NT2/D1 (cell line): Measurements from ENCODE around the gene NAT14.
A peak's percentile ranks its signal among the peaks of the same experiment; 100 is the strongest.

Experiments used
- DNase-seq: peaks from one replicate; pipeline ENCODE4 v3.0.0-alpha.2; 2011; ENCODE audit warnings: low read depth, low spot score
- H3K27me3 ChIP-seq: 2 replicates; pipeline ENCODE4 v1.6.0; 2011; ENCODE audit warnings: mild to moderate bottlenecking; ENCODE audit not compliant: insufficient read length, insufficient read depth
- H3K36me3 ChIP-seq: 2 replicates; pipeline ENCODE4 v1.6.1; 2011; ENCODE audit warnings: mild to moderate bottlenecking, low read length, mixed read lengths; ENCODE audit not compliant: insufficient read depth, insufficient read length
- H3K4me1 ChIP-seq: 2 replicates; pipeline ENCODE4 v1.5.1; 2011; ENCODE audit not compliant: insufficient read depth, insufficient read length
- H3K4me3 ChIP-seq: 2 replicates; pipeline ENCODE4 v1.5.1; 2011; ENCODE audit warnings: low read depth; ENCODE audit not compliant: insufficient read length
- H3K9ac ChIP-seq: 2 replicates; pipeline ENCODE4 v1.6.0; 2011; ENCODE audit warnings: low read depth; ENCODE audit not compliant: insufficient read length
- H3K9me3 ChIP-seq: 2 replicates; pipeline ENCODE4 v1.5.1; 2011; ENCODE audit warnings: mild to moderate bottlenecking, low read length; ENCODE audit not compliant: insufficient read depth
- SUZ12 ChIP-seq: IDR thresholded peaks from 2 replicates; pipeline ENCODE4 v1.6.1; 2011; ENCODE audit not compliant: insufficient read length, insufficient read depth; ENCODE audit errors: extremely low read depth
- YY1 ChIP-seq: IDR thresholded peaks from 2 replicates; pipeline ENCODE4 v1.6.1; 2011; ENCODE audit not compliant: insufficient read length, insufficient read depth
- ZNF274 ChIP-seq: IDR thresholded peaks from 2 replicates; pipeline ENCODE4 v1.6.1; 2011; ENCODE audit warnings: mild to moderate bottlenecking, low read depth, low read length

The NAT14 gene

GRCh38 chr19:55481148-55481793, 3.7 kb upstream of the NAT14 start:
- Histone ChIP-seq H3K9ac (no peak overlapping the region), H3K27me3 (no peaks in the 10 kb centered on the region), H3K9me3 (no peaks in the 10 kb centered on the region), H3K36me3 (peaks cover 12% of the 10 kb centered on the region), H3K4me3 (no peak overlapping the region), H3K4me1 (peaks cover 7% of the 10 kb centered on the region)
- no peak for TF ChIP-seq SUZ12
- TF ChIP-seq YY1, result no peak
- no peak for DNase-seq

GRCh38 chr19:55481794-55482155, 3.2 kb upstream of the NAT14 start:
- no peak overlapping the region for H3K9ac ChIP-seq
- H3K9me3 ChIP-seq, result no peaks in the 10 kb centered on the region
- H3K36me3 ChIP-seq, result peaks cover 13% of the 10 kb centered on the region
- no peak overlapping the region for H3K4me3 ChIP-seq
- no peaks in the 10 kb centered on the region for H3K27me3 ChIP-seq
- no peak for DNase-seq
- TF ChIP-seq SUZ12 (no peak), YY1 (no peak), ZNF274 (no peak)
- peaks cover 12% of the 10 kb centered on the region for H3K4me1 ChIP-seq

GRCh38 chr19:55482156-55482961, 2.6 kb upstream of the NAT14 start:
- H3K9me3 ChIP-seq, result no peaks in the 10 kb centered on the region
- peaks cover 13% of the 10 kb centered on the region for H3K36me3 ChIP-seq
- H3K27me3 ChIP-seq, result no peaks in the 10 kb centered on the region
- DNase-seq, result no peak
- no peak overlapping the region for H3K4me3 ChIP-seq
- peaks cover 13% of the 10 kb centered on the region for H3K4me1 ChIP-seq
- H3K9ac ChIP-seq, result no peak overlapping the region
- TF ChIP-seq YY1, result no peak
- no peak for TF ChIP-seq SUZ12
- no peak for TF ChIP-seq ZNF274

- TF ChIP-seq SUZ12, result no peak
- TF ChIP-seq YY1, result no peak
- Histone ChIP-seq H3K36me3 (peaks cover 13% of the 10 kb centered on the region), H3K9me3 (no peaks in the 10 kb centered on the region), H3K27me3 (no peaks in the 10 kb centered on the region), H3K4me3 (no peak overlapping the region), H3K4me1 (peaks cover 13% of the 10 kb centered on the region), H3K9ac (no peak overlapping the region)
- no peak for DNase-seq
Observed at GRCh38 chr19:55482967-55483705, 1.9 kb upstream of the NAT14 start.

DNA sequence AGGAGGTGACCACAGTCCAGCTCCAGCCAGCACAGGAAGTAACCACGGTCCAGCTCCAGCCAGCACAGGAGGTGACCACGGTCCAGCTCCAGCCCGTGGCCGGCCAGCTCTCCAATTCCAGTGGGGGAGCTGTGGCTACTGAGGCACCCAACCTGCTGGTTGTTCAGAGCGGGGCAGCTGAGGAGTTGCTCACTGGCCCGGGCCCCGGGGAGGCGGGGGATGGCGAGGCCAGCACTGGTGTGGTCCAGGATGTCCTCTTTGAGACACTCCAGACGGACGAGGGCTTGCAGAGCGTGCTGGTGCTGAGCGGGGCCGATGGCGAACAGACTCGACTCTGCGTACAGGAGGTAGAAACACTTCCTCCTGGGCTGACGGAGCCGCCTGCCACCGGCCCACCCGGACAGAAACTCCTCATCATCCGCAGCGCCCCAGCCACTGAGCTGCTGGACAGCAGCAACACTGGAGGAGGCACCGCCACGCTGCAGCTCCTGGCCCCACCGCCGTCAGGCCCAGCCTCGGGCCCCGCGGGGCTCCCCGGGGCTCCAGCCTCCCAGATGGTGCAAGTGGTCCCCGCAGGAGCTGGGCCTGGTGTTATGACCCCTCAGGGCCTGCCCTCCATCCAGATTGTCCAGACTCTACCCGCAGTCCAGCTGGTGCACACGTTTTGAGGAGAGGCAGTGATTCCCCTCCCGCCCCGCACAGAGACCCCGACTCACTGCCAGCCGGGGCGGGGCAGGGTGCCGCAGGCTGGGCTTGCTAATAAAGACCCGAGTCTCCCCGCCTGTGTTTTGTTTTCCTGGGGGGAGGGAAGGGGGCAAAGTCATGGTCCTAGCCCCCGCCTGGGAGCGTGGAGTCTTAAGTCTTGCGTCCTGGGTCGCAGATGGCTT, 1.0 kb upstream of the NAT14 start:
- Histone ChIP-seq H3K4me3 (peak overlapping the region; percentile 64), H3K4me1 (peaks cover 14% of the 10 kb centered on the region), H3K9me3 (no peaks in the 10 kb centered on the region), H3K9ac (no peak overlapping the region), H3K36me3 (peaks cover 13% of the 10 kb centered on the region), H3K27me3 (no peaks in the 10 kb centered on the region)
- TF ChIP-seq ZNF274 (no peak), YY1 (no peak), SUZ12 (no peak)
- DNase-seq, result no peak

DNA sequence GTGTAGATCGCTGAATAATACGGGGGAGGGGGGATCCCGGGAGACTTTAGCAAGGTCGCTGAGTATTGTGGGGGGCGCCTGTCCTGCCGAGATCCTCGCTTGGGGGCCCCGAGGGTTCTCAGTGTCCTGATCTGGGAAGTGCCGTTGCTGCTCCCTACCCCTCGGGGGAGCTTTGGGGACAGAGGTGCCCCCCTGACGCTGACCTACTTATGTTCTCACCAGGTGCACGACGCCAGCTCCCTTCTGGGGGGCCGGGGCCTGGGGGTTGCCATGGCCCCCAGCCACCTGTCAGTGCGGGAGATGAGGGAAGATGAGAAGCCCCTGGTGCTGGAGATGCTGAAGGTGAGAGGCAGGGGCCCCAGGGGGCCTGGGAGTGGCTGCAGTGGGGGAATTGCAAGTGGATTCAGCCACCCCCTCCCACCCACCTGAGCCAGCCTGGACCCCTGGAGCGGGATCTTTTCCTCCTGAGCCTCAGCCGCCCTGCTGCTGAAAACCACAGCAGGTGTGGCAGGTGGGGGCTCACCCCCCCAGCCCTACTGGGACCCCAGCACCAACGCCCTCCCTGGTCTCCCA, 537 bp downstream of the NAT14 start:
- Histone ChIP-seq H3K27me3 (no peaks in the 10 kb centered on the region), H3K9ac (peak overlapping the region; percentile 82), H3K4me3 (peak overlapping the region; percentile 64), H3K4me1 (peaks cover 14% of the 10 kb centered on the region), H3K9me3 (no peaks in the 10 kb centered on the region), H3K36me3 (peaks cover 13% of the 10 kb centered on the region)
- no peak for TF ChIP-seq ZNF274
- TF ChIP-seq YY1, result no peak
- TF ChIP-seq SUZ12, result no peak
- DNase-seq, result no peak
